SKM-1 (cell line): ENCODE data around the gene HES2.
"Not testable (repeated sequence)": the region's sequence is repeated elsewhere in the genome, so short reads cannot be mapped to it uniquely, and the experiment has no call there.

Source experiments
- DNase-seq: peaks from one replicate; lab custom pipeline; 2025; ENCODE audit not compliant: unreplicated experiment; lab: John Stamatoyannopoulos, UW

The HES2 gene

GRCh38 chr1:6454856-6455751 is 35.4 kb upstream of the HES2 start:
- no peak for DNase-seq

GRCh38 chr1:6453895-6454855 is 34.5 kb upstream of the HES2 start:
- DNase-seq: not testable (repeated sequence)

- DNase-seq: no peak
These were observed 31.2 kb upstream of the HES2 start for GRCh38 chr1:6450943-6451373.

GRCh38 chr1:6450486-6450885 is 30.8 kb upstream of the HES2 start:
- DNase-seq: not testable (repeated sequence)

- DNase-seq: no peak
These were observed 30.3 kb upstream of the HES2 start for GRCh38 chr1:6450005-6450450.

- DNase-seq: no peak
These were observed 29.3 kb upstream of the HES2 start for GRCh38 chr1:6448749-6449631.

GRCh38 chr1:6447818-6448748 is 28.4 kb upstream of the HES2 start:
- no peak for DNase-seq

- DNase-seq: no peak
These were observed 27.5 kb upstream of the HES2 start for GRCh38 chr1:6447016-6447817.

- no peak for DNase-seq
These were observed 26.9 kb upstream of the HES2 start for GRCh38 chr1:6446665-6447015.

GRCh38 chr1:6445929-6446328 is 26.2 kb upstream of the HES2 start:
- DNase-seq: not testable (repeated sequence)

GRCh38 chr1:6445062-6445763 is 25.5 kb upstream of the HES2 start:
- no peak for DNase-seq

- no peak for DNase-seq
These were observed 24.7 kb upstream of the HES2 start for GRCh38 chr1:6444377-6444776.

GRCh38 chr1:6443339-6444115 is 23.8 kb upstream of the HES2 start:
- no peak for DNase-seq

GRCh38 chr1:6441586-6441985 is 21.9 kb upstream of the HES2 start:
- no peak for DNase-seq

- no peak for DNase-seq
These were observed 20.7 kb upstream of the HES2 start for GRCh38 chr1:6440198-6441126.

GRCh38 chr1:6438047-6438525 is 18.4 kb upstream of the HES2 start:
- DNase-seq: no peak
